Measurements from ENCODE around the gene TUBGCP5. TPM values are rescaled to one million over a fixed set of nuclear protein-coding genes. Genes with fewer than 3 reads are reported as not detected.
A peak's percentile ranks its signal among the peaks of the same experiment; 100 is the strongest.

TUBGCP5 gene
- total RNA-seq, 1 donor from 2014 or later, result 14.6 TPM

DNA sequence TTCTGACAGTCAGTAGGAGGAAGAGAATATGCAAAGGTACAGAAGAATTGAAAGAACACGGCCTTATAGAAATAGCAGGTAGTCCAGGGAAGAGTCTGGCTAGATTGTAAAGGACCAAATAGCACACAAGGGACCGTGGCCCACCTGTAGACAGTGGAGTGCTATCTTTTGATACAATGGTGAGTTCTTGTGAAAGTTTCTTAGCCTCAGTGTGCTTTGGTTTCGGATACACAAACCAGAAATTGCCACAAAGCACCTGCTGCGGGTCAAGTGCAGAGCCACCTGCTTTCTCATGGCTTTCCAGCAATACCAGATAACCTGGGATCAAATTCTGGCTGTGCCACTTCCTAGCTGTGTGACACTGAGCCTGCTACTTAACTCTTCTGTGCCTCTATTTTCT is 36.6 kb upstream of the TUBGCP5 start:
- no peak overlapping the region for H3K27ac Mint-ChIP-seq (ENCODE audit: unreplicated experiment)
- no peak overlapping the region for H3K4me3 Mint-ChIP-seq (ENCODE audit: unreplicated experiment)
- peaks cover 11% of the 10 kb centered on the region for H3K4me1 Mint-ChIP-seq (ENCODE audit: low read depth)
- H3K9me3 Mint-ChIP-seq (ENCODE audit: low read depth), result no peaks in the 10 kb centered on the region
- TF ChIP-seq, protein P1, sequence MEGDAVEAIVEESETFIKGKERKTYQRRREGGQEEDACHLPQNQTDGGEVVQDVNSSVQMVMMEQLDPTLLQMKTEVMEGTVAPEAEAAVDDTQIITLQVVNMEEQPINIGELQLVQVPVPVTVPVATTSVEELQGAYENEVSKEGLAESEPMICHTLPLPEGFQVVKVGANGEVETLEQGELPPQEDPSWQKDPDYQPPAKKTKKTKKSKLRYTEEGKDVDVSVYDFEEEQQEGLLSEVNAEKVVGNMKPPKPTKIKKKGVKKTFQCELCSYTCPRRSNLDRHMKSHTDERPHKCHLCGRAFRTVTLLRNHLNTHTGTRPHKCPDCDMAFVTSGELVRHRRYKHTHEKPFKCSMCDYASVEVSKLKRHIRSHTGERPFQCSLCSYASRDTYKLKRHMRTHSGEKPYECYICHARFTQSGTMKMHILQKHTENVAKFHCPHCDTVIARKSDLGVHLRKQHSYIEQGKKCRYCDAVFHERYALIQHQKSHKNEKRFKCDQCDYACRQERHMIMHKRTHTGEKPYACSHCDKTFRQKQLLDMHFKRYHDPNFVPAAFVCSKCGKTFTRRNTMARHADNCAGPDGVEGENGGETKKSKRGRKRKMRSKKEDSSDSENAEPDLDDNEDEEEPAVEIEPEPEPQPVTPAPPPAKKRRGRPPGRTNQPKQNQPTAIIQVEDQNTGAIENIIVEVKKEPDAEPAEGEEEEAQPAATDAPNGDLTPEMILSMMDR (IDR thresholded peaks at IDR 0.05), result no peak
- no peak for DNase-seq (ENCODE audit: low spot score)
- H3K36me3 Mint-ChIP-seq (ENCODE audit: low read depth), result no peaks in the 10 kb centered on the region
- H3K27me3 Mint-ChIP-seq (ENCODE audit: low read depth), result peaks cover 34% of the 10 kb centered on the region

DNA sequence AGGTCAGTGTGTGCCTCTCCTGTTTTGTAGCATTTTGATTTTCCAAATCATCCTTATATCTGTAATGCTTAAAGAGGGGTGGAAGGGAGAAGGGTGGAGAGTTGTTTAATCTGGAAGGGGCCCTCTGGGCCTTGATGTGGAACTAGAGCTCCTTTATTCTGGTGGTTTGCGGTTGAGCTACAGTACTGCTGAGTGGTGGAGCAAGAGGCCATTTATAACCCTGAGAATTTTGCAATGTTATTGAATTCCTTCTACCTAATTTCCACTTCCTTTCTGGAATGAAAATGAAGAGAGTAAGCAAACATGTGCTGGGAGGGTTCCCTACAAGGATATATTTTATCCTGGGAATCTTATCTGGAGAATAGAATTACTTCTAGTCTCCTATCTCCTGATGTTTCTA is 35.3 kb upstream of the TUBGCP5 start:
- no peak overlapping the region for H3K27ac Mint-ChIP-seq (ENCODE audit: unreplicated experiment)
- TF ChIP-seq, protein P1 (IDR thresholded peaks at IDR 0.05), result no peak

DNA sequence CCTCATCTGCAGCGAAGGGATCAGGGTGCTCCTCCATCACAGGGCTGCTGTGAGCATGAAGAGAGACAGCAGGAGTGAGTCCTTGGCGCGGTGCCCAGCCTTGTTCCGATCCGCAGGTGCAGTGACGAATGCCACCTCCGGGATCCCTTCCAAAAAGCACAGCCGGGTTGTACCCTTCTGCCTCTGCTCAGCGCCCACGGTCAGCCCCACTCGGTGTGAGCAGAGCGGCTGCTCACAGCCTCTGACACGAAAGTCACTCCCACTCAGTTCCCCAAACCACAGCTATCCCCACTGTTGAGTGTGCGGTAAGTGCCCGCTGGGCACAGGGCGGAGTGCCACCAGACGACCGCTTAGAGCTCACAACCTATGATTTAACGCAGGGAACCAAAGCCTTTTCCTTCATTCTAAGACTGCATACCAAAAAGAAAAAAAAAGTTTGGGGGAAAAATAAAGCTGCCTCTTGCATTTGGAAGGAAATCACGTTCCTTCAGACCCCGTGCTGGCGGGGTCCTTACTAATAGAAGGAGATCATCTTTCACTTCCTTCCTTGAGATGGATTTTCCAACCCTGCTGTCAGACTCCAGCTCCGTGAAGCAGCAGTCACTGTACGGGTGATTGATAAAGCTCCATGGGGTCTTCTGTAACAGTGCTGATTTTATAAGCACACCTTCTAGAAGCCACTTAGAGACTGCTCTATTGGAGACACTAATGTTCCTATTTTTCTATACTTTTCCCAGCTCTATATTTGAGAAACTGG is 34.7 kb upstream of the TUBGCP5 start:
- H3K9me3 Mint-ChIP-seq (ENCODE audit: low read depth), result no peaks in the 10 kb centered on the region

More for the DNA sequence above, 35.3 kb upstream of the TUBGCP5 start:
- Mint-ChIP-seq H3K9me3 (ENCODE audit: low read depth) (no peaks in the 10 kb centered on the region), H3K4me1 (ENCODE audit: low read depth) (peaks cover 11% of the 10 kb centered on the region), H3K4me3 (ENCODE audit: unreplicated experiment) (no peak overlapping the region), H3K27me3 (ENCODE audit: low read depth) (peaks cover 36% of the 10 kb centered on the region), H3K36me3 (ENCODE audit: low read depth) (no peaks in the 10 kb centered on the region)
- no peak for DNase-seq (ENCODE audit: low spot score)

DNA sequence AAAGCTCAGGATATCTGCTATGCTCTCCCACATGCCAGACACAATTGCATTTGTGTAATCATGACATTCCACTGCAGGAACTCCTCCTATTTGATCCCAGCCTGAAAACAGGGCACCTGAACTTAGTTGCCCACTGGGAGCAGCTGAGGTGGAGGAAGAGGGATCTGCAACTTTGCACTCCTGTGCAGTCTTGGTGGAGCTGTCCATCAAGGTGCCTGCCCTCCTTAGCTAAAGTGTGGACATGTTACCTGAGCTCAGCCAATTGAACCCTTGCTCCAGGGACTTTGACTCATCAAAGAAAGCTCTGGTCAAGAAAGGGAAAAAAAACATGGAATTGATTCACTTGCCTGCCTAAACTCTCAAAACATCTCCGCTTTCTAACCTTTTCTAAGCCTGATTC is 33.3 kb upstream of the TUBGCP5 start:
- no peak for DNase-seq (ENCODE audit: low spot score)
- no peaks in the 10 kb centered on the region for H3K9me3 Mint-ChIP-seq (ENCODE audit: low read depth)
- no peak overlapping the region for H3K4me3 Mint-ChIP-seq (ENCODE audit: unreplicated experiment)
- peaks cover 34% of the 10 kb centered on the region for H3K27me3 Mint-ChIP-seq (ENCODE audit: low read depth)
- H3K4me1 Mint-ChIP-seq (ENCODE audit: low read depth), result peaks cover 11% of the 10 kb centered on the region
- no peaks in the 10 kb centered on the region for H3K36me3 Mint-ChIP-seq (ENCODE audit: low read depth)
- no peak overlapping the region for H3K27ac Mint-ChIP-seq (ENCODE audit: unreplicated experiment)
- TF ChIP-seq, protein P1 (IDR thresholded peaks at IDR 0.05), result no peak

More for the DNA sequence above, 34.7 kb upstream of the TUBGCP5 start:
- Mint-ChIP-seq H3K36me3 (ENCODE audit: low read depth) (no peaks in the 10 kb centered on the region), H3K27ac (ENCODE audit: unreplicated experiment) (no peak overlapping the region), H3K27me3 (ENCODE audit: low read depth) (peaks cover 36% of the 10 kb centered on the region), H3K4me3 (ENCODE audit: unreplicated experiment) (no peak overlapping the region), H3K4me1 (ENCODE audit: low read depth) (peaks cover 11% of the 10 kb centered on the region)
- no peak for DNase-seq (ENCODE audit: low spot score)
- TF ChIP-seq, protein P1 (IDR thresholded peaks at IDR 0.05), result no peak

DNA sequence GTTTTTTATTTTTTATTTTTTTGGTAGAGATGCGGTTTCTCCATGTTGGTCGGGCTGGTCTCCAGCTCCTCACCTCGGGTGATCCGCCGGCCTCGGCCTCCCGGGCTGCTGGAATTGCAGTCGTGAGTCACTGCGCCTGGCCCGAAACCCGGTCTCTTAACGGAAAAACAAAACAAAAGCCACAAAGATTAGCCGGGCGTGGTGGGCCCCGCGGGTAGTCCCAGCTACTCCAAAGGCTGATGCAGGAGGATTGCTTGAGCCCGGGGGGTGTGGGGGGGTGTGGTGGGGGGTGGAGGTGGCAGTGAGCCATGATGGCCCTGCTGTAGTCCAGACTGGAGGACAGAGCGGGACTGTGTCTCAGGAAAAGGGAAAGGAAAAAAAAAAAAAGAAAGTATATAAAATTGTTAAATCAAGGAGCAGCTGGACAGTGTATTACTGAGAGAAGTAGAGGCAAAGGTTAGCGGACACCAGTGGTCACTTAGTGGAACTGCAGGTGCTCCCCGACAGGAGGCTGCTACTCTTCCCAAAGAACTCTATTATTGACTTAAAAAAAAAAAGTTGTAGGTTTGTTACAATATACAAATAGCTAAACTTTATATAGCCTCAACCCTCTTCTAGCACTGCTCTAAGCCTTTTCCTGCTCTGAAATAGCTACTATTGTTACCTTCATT is 30.3 kb upstream of the TUBGCP5 start:
- peaks cover 25% of the 10 kb centered on the region for H3K27me3 Mint-ChIP-seq (ENCODE audit: low read depth)
- peaks cover 9% of the 10 kb centered on the region for H3K4me1 Mint-ChIP-seq (ENCODE audit: low read depth)
- no peaks in the 10 kb centered on the region for H3K36me3 Mint-ChIP-seq (ENCODE audit: low read depth)
- no peak overlapping the region for H3K4me3 Mint-ChIP-seq (ENCODE audit: unreplicated experiment)
- H3K27ac Mint-ChIP-seq (ENCODE audit: unreplicated experiment), result no peak overlapping the region
- H3K9me3 Mint-ChIP-seq (ENCODE audit: low read depth), result peaks cover 6% of the 10 kb centered on the region
- TF ChIP-seq, protein P1 (IDR thresholded peaks at IDR 0.05), result peak; percentile 58
- DNase-seq (ENCODE audit: low spot score), result no peak

Measured in chondrocyte (in vitro differentiated cells).